ENCODE measurements around the gene EARS2.

DNA sequence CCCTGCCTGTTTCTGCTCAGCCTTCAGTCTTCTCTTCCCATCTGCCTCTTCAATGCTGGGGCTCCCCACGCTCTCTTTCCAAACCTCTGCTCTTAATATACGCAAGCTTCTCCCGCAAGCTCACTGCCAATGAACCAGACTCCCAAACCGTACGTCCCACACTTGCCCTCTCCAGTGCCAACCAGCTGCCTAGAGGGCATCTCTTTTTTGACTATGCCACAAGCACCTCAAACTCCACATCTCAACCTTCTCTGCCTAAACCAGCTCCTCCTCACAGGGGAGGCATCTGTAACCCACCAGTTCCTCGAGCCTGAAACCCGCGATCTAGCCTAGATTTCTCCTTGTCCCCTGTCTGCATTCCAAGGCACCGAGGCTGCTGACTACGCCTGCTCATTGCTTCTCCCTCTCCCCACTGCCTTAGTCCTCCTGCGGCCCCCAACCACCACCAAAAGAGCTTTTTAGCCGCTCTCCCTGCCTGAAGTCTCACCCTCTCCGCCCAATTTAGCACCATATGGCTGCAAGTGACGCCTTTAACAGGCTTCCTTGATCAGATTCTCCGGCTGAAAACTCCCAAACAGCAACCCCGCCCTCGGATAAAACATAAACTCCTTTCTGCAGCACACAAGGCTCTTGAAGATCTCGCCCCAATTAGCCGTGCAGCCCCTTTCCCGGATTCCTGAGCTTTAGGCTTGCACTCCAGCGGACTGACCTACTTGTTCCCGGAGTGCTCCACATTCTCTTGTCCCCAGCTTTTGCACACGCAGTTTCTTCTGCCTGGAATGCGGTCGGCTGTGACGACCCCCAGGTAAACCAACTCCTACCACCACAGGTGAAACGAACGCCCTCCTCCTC is 48.3 kb downstream of the EARS2 start:
- TF ChIP-seq, protein P1, sequence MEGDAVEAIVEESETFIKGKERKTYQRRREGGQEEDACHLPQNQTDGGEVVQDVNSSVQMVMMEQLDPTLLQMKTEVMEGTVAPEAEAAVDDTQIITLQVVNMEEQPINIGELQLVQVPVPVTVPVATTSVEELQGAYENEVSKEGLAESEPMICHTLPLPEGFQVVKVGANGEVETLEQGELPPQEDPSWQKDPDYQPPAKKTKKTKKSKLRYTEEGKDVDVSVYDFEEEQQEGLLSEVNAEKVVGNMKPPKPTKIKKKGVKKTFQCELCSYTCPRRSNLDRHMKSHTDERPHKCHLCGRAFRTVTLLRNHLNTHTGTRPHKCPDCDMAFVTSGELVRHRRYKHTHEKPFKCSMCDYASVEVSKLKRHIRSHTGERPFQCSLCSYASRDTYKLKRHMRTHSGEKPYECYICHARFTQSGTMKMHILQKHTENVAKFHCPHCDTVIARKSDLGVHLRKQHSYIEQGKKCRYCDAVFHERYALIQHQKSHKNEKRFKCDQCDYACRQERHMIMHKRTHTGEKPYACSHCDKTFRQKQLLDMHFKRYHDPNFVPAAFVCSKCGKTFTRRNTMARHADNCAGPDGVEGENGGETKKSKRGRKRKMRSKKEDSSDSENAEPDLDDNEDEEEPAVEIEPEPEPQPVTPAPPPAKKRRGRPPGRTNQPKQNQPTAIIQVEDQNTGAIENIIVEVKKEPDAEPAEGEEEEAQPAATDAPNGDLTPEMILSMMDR (IDR thresholded peaks at IDR 0.05; ENCODE audit: poor library complexity, severe bottlenecking) = no peak
- TF ChIP-seq EZH2 (IDR thresholded peaks at IDR 0.05; ENCODE audit: borderline replicate concordance, insufficient read depth, low read length, poor library complexity, severe bottlenecking) = no peak
- TF ChIP-seq, protein P2, sequence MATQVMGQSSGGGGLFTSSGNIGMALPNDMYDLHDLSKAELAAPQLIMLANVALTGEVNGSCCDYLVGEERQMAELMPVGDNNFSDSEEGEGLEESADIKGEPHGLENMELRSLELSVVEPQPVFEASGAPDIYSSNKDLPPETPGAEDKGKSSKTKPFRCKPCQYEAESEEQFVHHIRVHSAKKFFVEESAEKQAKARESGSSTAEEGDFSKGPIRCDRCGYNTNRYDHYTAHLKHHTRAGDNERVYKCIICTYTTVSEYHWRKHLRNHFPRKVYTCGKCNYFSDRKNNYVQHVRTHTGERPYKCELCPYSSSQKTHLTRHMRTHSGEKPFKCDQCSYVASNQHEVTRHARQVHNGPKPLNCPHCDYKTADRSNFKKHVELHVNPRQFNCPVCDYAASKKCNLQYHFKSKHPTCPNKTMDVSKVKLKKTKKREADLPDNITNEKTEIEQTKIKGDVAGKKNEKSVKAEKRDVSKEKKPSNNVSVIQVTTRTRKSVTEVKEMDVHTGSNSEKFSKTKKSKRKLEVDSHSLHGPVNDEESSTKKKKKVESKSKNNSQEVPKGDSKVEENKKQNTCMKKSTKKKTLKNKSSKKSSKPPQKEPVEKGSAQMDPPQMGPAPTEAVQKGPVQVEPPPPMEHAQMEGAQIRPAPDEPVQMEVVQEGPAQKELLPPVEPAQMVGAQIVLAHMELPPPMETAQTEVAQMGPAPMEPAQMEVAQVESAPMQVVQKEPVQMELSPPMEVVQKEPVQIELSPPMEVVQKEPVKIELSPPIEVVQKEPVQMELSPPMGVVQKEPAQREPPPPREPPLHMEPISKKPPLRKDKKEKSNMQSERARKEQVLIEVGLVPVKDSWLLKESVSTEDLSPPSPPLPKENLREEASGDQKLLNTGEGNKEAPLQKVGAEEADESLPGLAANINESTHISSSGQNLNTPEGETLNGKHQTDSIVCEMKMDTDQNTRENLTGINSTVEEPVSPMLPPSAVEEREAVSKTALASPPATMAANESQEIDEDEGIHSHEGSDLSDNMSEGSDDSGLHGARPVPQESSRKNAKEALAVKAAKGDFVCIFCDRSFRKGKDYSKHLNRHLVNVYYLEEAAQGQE (IDR thresholded peaks at IDR 0.05; ENCODE audit: borderline replicate concordance) = no peak
- TF ChIP-seq RAD21 (conservative IDR thresholded peaks at IDR 0.05) = no peak
- no peak for TF ChIP-seq TAF1 (IDR thresholded peaks at IDR 0.05; ENCODE audit: low read depth)
- no peak for TF ChIP-seq SMC3 (conservative IDR thresholded peaks at IDR 0.05; ENCODE audit: poor library complexity)
- no peak for TF ChIP-seq MXI1 (conservative IDR thresholded peaks at IDR 0.05; ENCODE audit: poor library complexity, severe bottlenecking)
- no peak for TF ChIP-seq EP300 (conservative IDR thresholded peaks at IDR 0.05; ENCODE audit: poor library complexity, severe bottlenecking)
